GM19372 (cell line): ENCODE results near the gene LIME1.

Experiments used
- ATAC-seq: cut with Tn5 transposase; IDR thresholded peaks from one replicate; pipeline ENCODE4 v1.9.1; 2021; ENCODE audit warnings: mild to moderate bottlenecking, low read depth, moderate library complexity; ENCODE audit not compliant: unreplicated experiment

Gene LIME1

DNA sequence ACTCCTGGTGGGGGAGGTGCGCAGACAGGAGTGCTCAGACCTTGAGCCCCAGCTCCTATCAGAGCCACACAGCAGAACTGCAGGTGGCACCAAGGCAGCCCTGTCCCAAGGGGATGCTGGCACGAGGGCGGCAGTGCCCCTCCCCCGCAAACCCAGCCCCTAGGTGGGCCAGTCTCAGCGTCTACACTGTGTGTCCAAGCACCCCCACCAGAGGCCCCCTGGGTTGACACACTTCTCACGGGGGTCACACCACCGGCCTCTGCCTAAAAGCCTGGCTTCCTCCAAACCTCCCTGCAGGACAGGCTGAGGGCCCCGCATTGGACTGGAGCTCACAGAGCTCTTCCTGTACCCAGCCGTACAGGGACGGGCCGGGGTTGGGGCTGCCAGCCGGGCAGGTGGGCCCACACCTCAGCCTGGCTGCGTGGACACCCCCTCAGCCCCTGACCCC is 11.2 kb downstream of the LIME1 start:
- ATAC-seq: no peak

DNA sequence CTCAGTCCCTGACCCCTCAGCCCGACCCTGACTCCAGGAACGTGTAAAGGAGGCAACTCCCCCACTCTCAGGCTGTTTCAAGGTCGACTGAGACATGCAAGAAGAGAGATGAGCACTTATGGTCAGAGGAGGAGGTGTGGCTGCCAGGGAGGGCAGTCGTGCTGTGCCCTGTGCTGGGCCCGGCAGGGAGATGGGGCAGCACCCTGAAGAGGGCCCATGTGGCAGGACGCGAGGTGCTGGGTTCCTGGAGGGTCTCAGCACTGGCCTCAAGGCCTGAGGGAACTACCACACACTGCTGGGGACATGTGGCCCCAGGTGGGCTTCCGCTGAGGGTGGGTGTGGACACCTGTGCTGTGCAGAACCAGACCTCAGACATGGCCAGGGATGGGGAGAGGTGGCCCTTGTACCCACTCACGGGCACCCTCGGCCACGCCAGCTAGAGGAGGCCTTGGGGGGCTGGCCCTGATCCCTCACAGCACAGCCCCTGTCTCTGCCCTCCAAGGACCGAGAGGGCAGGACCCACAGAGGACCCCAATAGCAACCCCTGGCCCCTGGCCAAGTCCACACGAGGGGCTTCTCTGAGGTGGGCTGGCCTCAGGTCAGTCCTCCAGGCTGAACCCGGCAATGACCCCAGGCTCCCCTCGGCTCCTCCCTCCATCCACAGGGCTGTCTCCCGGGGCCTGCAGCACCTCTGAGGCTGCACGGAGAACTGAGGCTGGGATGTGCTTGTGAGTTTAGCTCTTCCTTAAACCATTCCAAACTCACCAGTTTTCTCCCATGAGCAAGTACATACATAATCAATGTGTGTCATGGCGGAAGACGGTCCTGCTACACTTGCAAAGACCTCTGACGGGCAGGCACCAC is 11.8 kb downstream of the LIME1 start:
- no peak for ATAC-seq

DNA sequence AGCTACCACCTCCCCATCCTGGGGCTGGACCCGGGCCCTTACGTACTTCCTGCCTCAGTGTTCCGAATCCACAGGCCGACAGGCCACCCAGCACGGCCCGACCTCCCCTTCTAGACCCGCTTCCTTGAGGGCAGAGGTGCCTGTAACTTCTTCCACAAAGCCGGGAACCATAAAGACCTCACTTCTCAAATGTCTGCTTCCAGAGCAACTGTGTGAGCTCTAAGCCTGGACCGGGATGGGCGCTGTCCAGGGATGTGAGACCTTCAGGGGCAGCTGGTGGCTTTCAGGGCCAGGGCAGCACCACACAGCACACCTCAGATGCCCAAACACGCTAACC is 12.4 kb downstream of the LIME1 start:
- no peak for ATAC-seq

DNA sequence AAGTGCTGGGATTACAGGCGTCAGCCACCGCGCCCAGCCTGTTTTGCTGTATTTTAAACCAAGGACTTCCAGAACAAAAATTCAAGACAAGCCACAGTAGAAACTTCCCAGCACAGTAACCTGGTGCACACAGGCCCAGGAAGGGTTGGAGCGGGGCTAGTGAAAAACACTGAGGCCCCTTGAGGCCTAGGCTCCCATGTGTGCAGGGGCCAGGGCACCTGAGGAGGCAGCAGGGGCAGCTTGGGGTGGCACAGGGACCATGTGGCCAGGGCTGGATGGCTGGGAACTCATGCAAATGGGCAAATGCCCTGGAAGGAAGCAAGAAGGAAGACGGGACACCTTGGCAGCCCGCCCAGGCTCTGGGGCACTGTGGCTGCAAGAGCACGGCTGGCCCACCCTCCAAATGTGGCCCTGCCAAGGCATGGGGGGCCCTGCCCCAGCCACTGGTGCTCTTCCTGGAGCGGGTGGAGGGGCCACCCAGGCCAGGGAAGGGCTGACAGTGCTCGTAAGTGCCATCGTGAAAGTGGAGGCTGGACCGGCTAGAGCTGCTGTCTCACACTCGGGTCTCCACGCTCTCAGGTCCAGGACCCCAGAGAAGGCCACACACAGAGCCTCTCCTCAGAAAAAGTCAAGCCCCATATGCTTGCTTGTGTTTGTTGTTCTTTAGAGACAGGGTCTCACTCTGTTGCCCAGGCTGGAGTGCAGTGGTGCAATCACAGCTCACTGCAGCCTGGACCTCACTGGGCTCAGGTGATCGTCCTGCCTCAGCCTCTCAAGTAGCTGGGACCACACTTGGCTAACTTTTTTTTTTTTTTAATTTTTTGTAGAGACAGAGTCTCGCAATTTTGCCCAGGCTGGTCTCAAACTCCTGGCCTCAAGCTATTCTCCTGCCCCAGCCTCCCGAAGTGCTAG is 13.4 kb downstream of the LIME1 start:
- ATAC-seq: no peak

DNA sequence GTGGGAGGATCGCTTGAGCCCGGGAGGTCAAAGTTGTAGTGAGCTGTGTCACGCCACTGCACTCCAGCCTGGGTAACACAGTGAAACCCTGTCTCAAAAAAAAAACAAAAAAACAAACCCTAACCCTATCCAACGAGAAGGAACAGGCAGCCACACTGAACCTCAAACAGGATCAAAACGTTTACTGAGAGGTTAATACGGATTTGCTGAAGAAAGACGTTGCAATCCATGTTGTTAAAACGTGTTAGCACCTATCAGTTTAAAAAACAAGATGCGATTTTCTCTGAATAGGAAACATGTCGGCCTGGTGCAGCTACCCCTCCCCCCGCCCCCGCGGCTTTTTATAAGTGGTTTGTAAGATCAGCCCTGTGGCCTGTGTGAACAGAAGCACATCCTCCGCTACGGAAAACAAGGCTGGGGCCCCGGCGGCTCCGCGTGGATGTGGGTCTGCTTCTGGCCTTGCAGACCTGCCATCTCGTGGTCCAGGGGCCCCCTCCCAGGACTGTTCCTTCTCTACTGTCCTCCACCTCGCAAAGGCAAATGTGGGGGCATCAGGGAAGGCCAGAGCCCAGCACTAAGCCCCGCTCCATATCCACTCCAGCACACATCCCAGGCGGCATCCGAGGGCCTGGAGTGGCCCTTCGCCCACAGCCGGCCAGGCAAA is 14.5 kb downstream of the LIME1 start:
- no peak for ATAC-seq

DNA sequence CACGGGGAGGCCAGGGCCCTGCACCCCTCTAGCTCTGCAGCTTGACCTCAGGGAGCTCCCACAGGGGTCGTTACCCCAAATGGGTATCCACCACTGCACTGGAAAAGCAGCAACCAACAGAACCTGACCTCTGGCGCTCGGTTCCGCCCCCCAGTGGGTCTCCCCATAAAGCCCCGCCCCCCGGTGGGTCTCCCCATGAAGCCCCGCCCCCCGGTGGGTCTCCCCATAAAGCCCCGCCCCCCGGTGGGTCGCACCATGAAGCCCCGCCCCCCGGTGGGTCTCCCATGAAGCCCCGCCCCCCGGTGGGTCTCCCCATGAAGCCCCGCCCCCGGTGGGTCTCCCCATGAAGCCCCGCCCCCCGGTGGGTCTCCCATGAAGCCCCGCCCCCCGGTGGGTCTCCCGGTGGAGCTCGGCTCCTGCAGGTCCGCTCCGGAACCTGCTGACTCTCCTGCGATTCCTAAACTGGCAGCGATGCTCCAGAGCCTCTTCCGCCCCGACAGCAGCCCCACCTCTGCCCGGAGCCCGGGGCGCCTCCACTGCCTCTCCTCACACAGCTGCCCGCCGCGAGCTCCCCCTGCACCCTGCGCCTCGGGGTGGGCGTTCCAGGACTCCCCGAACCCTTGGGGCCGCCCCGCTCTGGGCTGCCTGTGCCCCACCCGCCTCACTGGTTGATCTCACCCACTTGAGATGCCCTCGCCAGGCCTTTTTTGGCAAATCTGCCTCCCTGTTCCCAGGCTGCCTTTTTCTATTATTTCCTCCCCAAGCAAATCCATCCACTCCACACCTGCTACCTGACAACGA is 15.2 kb downstream of the LIME1 start:
- ATAC-seq: no peak

DNA sequence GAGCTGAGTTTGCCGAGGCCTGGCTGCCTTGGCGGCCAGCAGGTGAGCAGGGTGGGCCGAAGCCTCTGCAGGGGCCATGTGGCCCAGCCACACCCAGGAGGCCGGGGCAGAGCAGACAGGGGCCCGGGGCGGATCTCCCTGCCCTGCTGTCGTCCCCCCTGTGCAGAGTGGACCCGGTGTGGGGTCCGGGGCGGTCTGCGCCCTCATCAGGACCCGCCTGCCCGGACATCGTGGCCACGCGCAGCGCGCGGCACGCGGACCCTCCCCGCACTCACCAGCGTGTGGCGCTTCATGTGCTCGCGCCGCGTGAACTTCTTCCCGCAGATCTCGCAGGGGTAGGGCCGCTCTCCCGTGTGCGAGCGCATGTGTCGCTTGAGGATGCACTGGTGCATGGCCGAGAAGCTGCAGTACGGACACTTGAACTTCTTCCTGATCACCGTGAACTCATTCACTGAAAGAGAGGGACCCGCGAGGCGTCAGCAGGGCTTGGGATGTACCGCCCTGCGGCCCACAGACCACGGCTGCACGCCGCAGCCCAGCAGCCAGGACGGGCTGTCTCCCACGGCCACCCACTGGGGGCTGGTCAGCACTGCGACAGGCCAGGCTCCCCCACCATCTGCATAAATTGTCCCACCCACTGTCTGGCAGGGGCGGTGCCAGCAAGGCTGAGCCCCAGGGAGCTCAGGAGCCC is 16.1 kb downstream of the LIME1 start:
- no peak for ATAC-seq

DNA sequence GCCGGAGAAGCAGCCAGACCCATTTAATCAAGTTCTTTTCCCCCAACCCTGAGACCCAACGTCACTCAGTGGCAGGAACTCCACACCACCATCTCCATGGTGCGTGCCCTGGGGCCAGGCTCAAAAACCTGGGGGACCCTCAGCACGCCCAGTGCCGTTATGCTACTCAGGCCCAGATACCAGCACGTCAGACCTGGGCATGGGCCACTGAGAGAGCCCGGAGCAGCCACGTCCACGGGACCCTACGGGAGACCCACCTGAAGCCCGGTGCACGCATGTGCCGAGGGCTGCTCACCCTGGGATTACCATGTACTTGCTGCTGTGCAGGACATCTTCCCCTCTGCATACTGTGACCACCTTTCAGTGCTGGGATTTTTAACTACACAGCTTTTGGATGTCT is 16.9 kb downstream of the LIME1 start:
- no peak for ATAC-seq

DNA sequence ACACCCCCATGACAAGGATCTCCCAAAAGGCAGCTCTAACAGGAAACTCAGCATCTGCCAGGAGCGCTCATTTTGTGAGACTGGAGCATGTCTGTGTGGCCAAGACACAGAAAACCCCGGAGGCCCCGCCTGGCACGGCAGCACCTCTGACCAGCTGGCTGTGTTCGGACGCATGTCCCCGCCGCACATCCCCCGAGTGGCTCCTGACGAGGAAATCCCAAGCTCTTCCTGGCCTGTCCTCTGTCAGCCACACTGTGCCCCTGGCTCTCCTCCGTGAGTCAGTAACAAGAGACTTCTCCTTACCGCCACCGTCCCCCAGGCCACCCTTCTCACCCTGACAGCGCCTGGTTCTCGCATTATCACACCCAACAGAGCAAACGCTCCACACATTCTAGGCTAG is 17.5 kb downstream of the LIME1 start:
- ATAC-seq: no peak

DNA sequence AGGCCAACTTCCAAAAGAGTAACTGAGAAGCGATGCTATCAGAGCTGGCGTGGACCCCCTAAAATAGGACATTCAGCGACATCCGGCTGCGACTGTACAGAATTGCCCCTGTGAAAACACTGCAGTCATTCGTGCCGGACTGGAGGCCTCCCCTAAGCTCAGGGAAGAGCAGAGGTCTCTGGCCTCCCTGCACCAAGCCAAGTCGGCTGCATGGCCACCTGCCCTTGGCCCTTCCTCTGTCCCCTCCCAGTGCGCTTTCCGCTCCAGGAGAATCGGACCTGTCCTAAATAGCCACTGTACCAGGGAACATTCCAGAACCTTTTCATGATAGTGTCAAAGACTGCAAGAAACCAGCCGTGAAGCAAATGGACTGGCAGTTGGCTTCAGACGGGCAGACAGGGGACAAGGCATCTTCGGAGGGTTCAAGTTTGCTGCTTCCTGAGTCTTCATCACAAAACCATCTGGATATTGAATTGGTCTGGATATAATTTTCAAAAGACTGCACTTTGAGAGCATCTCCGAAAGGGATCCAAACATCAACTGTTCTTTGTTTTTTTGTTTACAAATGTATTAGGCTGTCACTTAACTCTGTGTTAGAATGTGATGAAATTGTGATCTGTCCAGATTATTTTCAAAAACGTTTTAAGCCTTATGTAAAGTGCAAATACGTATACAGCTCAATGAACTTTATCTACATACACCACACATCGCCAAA is 19.6 kb downstream of the LIME1 start:
- ATAC-seq: no peak

DNA sequence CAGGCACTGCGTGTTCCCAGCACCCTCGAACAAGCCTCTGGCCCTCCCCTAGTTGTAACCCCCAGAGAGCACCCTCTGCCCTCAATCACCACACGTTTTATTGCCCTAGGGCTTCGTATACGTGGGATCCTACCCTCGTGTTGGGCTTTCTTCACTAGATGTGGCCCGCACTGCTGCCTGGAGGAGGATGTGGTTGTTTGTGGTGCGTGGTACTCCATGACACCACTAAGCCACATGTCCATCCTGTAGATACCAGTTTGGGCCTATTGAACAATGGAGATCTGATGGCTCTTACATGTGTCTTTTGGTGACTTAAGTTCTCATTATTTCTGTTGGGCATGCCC is 20.2 kb downstream of the LIME1 start:
- no peak for ATAC-seq

DNA sequence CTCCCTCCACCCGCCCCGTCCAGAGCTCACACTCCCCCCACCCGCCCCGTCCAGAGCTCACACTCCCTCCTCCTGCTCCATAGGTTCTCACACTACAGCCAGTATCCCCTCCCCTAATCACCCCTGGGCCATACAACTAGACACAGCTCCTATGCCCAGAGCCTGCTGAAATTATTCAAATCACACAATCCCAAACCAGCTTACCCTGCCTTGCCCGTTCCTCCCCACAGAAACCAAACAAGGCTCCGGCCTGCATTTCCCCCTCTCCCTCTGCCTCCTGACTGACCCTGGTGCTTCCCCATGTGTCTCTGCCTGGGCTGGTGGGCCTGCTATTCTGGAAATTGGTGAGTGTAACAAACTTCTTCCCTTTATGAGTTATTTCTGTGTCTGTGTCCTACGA is 21.7 kb downstream of the LIME1 start:
- ATAC-seq: no peak

DNA sequence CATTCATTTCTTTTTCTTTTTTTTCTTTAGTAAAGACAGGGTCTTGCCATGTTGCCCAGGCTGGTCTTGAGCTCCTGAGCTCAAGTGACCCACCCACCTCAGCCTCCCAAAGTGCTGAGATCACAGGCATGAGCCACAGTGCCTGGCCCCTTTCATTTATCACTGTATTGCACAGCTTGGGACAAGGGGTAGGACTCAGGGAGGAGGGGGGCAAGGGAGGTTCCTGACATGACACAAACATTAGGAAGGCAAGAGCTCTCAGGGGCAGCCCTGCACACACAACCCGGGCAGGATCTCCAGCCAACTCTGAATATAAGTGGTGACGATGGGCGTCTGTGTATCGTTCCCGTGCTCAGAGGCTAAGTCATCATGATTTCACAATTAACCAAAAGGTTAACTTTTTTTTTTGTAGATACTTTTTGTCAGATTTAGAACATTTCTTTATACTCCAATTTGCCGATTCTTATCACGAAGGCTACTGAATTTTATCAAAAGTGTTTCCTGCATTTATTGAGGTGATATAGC is 23.0 kb downstream of the LIME1 start:
- ATAC-seq: no peak

DNA sequence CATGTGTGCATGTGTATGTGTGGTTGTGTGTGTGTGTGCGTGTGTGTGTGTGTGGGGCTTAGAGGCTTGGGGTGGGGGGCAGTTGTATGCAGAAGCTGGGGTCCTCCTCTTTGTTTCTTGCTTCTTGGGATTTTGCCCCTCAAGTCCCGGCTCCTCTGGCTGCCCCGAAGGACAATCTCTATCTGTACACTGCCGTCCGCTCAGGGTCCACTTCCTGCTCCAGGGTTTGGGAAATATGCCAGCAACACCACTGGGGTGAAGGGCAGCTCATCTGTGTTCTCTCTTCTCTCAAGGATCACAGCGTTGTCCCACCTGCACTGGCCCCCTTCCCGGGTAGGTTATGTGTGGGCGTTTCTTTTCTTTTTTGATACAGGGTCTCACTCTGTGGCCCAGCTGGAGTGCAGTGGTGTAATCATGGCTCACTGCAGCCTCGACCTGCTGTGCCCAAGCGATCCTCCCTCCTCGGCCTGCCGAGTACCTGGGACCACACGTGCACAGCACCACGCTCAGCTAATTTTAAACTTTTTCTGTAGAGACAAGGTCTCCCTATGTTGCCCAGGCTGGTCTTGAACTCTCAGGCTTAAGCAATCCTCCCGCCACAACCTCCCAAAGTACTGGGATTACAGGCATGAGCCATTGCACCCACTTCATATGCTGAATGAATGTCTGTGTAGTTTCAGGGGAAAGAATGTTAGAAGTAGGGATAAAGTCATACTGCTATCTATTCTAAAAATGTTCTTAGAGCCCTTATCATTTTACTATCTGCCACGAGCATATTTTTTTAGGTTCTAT is 28.8 kb downstream of the LIME1 start:
- no peak for ATAC-seq

DNA sequence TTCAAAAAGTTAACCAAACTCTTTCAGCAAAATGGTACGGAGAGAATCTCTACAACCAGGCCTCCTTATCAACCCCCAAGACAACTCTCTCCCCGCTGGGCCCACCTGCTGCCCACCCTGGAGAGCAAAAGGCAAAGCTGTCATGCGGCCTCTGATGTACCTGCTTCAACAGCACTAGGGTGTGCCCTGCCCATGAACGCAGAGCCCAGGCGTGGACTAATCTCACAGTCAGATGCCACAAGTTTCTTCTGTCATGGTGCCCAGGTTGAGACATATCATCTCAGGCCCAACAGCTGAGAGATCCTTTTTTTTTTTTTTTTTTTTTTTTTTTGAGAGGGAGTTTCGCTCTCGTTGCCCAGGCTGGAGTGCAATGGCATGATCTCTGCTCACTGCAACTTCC is 29.4 kb downstream of the LIME1 start:
- no peak for ATAC-seq

DNA sequence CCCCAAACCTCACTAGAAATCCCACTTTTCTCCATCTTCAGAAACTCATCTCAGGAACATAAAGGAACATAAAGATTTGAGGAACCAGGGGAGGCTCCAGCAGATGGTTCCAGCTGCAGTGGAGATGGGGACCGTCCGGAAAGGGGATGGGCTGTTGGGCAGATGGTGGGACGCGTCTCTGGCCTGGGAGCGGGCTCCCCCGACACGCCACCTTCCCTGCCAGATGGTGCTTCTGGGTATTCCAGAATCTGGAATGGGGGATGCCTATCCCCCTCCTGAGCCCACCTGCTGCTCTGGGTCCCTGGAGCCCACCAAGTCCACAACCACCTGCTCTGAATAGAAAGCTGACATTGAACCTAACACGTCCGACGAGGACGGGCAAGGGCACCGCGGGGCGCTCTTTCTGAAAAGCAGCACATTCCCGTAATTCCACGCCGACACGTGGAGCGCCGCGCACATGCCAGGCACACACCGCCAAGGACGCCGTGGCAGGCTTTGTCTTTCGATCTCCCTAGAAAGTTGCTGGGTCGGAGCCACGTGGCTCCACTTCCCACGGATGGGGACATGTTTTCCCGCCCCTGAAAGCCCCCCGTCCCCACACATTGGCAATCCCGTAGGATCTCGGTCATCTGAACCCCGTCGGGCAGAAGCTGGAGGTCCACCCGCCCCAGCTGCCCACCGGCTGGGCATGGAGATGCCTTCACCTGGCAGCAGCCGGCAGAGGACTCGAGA is 30.4 kb downstream of the LIME1 start:
- no peak for ATAC-seq

DNA sequence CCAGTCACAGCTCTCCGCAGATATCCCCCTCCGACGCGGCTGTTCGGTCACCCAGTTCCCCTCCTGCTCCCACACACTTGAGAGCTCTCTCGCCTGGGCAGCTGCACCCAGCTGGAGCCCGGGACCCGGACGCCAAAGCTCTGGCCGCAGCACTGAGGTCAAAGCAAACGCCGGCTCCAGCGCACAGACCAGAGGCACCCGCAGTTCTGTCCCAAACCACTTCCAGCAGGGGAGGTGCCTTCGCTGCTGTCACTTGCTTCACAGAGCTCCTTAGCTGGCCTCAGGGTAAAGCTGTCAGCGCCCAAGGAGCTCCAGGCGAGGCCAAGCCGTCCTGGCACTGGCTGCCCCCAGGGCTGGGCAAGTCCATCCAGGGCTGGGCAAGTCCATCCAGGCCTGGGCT is 31.0 kb downstream of the LIME1 start:
- no peak for ATAC-seq

DNA sequence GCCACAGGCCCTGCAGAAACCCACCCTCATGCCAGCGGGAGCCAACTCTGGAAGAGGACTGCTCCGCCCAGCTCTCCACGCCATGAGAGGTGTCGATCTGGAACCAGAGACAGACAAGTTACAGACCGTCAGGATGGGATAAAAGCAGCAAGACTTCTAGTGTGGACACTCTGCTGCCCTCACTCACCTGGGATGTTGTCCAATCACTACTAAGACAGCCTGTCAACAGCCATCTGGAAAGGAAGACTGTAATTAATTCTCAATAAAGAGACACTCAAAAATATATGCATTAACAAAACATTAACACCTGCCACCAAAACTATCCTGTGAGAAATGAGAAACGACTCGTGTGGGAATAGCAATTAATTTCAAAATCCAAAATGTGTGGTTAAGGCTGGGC is 31.4 kb downstream of the LIME1 start:
- no peak for ATAC-seq
